H1 (cell line): ENCODE results near the gene ZSCAN16. TPM values are rescaled to one million over a fixed set of nuclear protein-coding genes. Genes with fewer than 3 reads are reported as not detected.

Experiments used
- EZH2 ChIP-seq: fragments of 200-600 bp; sonication (generic); IDR thresholded peaks from 2 replicates; pipeline ENCODE4 v1.7.1; 2012; ENCODE audit warnings: low read depth, mild to moderate bottlenecking, moderate library complexity, low read length, inconsistent platforms; ENCODE audit not compliant: severe bottlenecking
- polyA plus RNA-seq, 7 experiments: library from polyadenylated mRNA; depleted of rRNA in 3 of 7; stranded (reverse) in 5 of 7; unstranded in 2 of 7; fragments of >200 nt in 5 of 7; fragments of 200-250 nt in 2 of 7; gene quantifications; 1 replicate in 5 of 7; 2 replicates in 1 of 7; 4 replicates in 1 of 7; pipeline versions ENCODE4 v1.2.1 to v1.2.3, GENCODE V29; 2011 to 2013; ENCODE audit warnings: missing spikeins in 2 of 7, mixed read lengths in 2 of 7
- total RNA-seq: library from RNA; stranded (reverse); fragmentation: NEBNext Ultra II Directional; extraction: Animal tissue kit (Norgen Biotek cat#: 25700); gene quantifications from 2 replicates; pipeline ENCODE4 v1.2.1, GENCODE V29; 2021

Gene ZSCAN16
- total and polyA plus RNA-seq, 2 of the 8 experiments (the other 6 are each of a cell fraction or from before 2014, with no cell fraction given) = 3.6 to 9.4 TPM

DNA sequence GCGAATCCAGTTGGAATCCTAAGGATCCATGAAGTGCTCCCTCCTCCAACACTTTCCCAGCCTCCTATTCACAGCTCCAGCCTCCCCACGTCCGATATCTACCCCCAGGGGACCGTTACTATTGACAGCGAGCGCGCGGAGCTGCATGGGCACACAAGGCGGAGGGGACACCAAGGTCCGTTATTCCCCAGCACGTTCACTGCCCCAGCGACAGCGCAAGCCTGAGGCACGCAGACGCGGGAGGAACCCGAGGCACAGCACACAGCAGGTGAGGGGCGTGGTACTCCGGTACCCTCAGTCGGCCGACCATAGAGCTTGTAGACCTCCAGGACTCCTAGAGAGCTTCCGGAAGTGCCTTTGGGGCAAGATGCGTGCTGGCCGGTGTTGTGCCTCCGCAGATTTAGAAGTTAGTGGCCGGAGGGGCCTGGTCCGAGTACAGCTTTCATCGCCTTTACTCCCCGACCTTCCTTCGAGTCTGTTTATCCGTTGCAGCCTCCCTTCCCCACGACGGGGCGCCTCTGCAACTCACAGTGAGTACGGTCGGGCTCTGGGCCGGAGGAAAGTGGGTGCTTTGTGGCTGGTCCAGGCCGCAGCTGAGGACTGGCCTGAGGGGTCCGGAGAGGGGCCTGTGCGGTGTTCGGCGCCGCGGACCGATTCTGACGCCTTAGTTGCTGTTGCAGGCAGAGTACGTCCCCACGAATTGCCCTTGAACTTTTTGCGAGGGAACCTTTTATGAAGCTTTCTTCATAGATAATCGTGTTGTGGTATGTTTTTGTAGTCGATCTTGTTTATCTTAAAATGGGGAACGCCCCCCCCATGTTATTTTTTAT, 17.3 kb downstream of the ZSCAN16 start, which contains the start of gene ZKSCAN8 (continued):
- no peak for TF ChIP-seq EZH2
